Fibroblast of lung (primary cell): ENCODE results near the gene DEFB108B.
"Not testable (repeated sequence)": the region's sequence is repeated elsewhere in the genome, so short reads cannot be mapped to it uniquely, and the experiment has no call there.

Source experiments
- CTCF ChIP-seq, 2 donors: IDR thresholded peaks in 1 of 2; conservative IDR thresholded peaks in 1 of 2; 1 replicate in 1 of 2; 2 replicates in 1 of 2; pipeline ENCODE4 v1.5.1; 2011 to 2012; ENCODE audit warnings: low read length in 2 of 2, control low read depth in 1 of 2, inconsistent platforms in 1 of 2, low read depth in 1 of 2, mild to moderate bottlenecking in 1 of 2
- EZH2 ChIP-seq: IDR thresholded peaks from 2 replicates; pipeline ENCODE4 v1.5.1; 2012; ENCODE audit warnings: low read length, control low read depth, mild to moderate bottlenecking; ENCODE audit errors: missing control alignments

GRCh38 chr11:71853895-71854294 lies 20.9 kb downstream of the DEFB108B start:
- TF ChIP-seq CTCF (conservative IDR thresholded peaks at IDR 0.05 in 1 of 2, IDR thresholded peaks at IDR 0.05 in 1 of 2; ENCODE audit: low read depth in 1 of 2, low read length in 2 of 2); EZH2: not testable (repeated sequence)
